Fibroblast of lung (primary cell): Measurements from ENCODE around the gene JDP2. TPM values are rescaled to one million over a fixed set of nuclear protein-coding genes. Genes with fewer than 3 reads are reported as not detected.

Source experiments
- DNase-seq, 2 donors: peaks; one replicate each; pipeline versions ENCODE4 v3.0.0 to v3.0.0-alpha.2; 2010; ENCODE audit warnings: low read depth in 2 of 2
- H2AFZ ChIP-seq: 2 replicates; pipeline ENCODE4 v1.5.1; 2012; ENCODE audit warnings: low read length, control low read depth, inconsistent platforms
- H3K27ac ChIP-seq: 2 replicates; pipeline ENCODE4 v1.5.1; 2011; ENCODE audit warnings: low read length, control low read depth; ENCODE audit not compliant: insufficient read depth
- H3K27me3 ChIP-seq: 2 replicates; pipeline ENCODE4 v1.5.1; 2011; ENCODE audit warnings: mild to moderate bottlenecking, low read length; ENCODE audit not compliant: control insufficient read depth, insufficient read depth
- H3K36me3 ChIP-seq: 2 replicates; pipeline ENCODE4 v1.5.1; 2011; ENCODE audit warnings: low read length; ENCODE audit not compliant: control insufficient read depth, insufficient read depth
- H3K4me1 ChIP-seq: 2 replicates; pipeline ENCODE4 v1.5.1; 2011; ENCODE audit warnings: low read length; ENCODE audit not compliant: control insufficient read depth, insufficient read depth; ENCODE audit errors: extremely low read depth
- H3K4me2 ChIP-seq: 2 replicates; pipeline ENCODE4 v1.5.1; 2011; ENCODE audit warnings: low read length, control low read depth; ENCODE audit not compliant: insufficient read depth; ENCODE audit errors: extremely low read depth
- H3K4me3 ChIP-seq, 4 experiments: fragments of 200-600 bp in 1 of 4; sonication (generic) in 1 of 4; replicated peaks in 1 of 4; 2 replicates each; pipeline ENCODE4 v1.5.1; 2011 to 2016; ENCODE audit warnings: low read length in 4 of 4, low read depth in 3 of 4, mild to moderate bottlenecking in 3 of 4, control low read depth in 2 of 4, inconsistent platforms in 1 of 4, mixed read lengths in 1 of 4; ENCODE audit not compliant: insufficient read depth in 1 of 4; ENCODE audit errors: control extremely low read depth in 1 of 4
- H3K79me2 ChIP-seq: 2 replicates; pipeline ENCODE4 v1.5.1; 2012; ENCODE audit warnings: mild to moderate bottlenecking, low read length, inconsistent platforms; ENCODE audit not compliant: control insufficient read depth, insufficient read depth
- H3K9ac ChIP-seq: 2 replicates; pipeline ENCODE4 v1.5.1; 2011; ENCODE audit warnings: mild to moderate bottlenecking, low read length, control low read depth; ENCODE audit not compliant: insufficient read depth
- H3K9me3 ChIP-seq: 2 replicates; pipeline ENCODE4 v1.5.1; 2012; ENCODE audit warnings: low read depth, low read length; ENCODE audit not compliant: control insufficient read depth, insufficient read depth
- H4K20me1 ChIP-seq: 2 replicates; pipeline ENCODE4 v1.5.1; 2011; ENCODE audit warnings: low read length; ENCODE audit not compliant: control insufficient read depth, insufficient read depth; ENCODE audit errors: extremely low read depth
- EZH2 ChIP-seq: IDR thresholded peaks from 2 replicates; pipeline ENCODE4 v1.5.1; 2012; ENCODE audit warnings: low read length, control low read depth, mild to moderate bottlenecking; ENCODE audit errors: missing control alignments
- polyA plus RNA-seq, 2 donors: library from polyadenylated mRNA; depleted of rRNA in 1 of 2; stranded (reverse) in 1 of 2; unstranded in 1 of 2; fragments of >200 nt; gene quantifications; 2 replicates each; pipeline ENCODE4 v1.2.1, GENCODE V29; 2011 to 2012; ENCODE audit warnings: missing spikeins in 1 of 2
- total RNA-seq: library from RNA; depleted of rRNA; stranded (reverse); fragments of >200 nt; gene quantifications from 2 replicates; pipeline ENCODE4 v1.2.1, GENCODE V29; 2014
- TF ChIP-seq, protein P1 (sequence below), 2 donors: IDR thresholded peaks in 1 of 2; conservative IDR thresholded peaks in 1 of 2; 1 replicate in 1 of 2; 2 replicates in 1 of 2; pipeline ENCODE4 v1.5.1; 2011 to 2012; ENCODE audit warnings: low read length in 2 of 2, control low read depth in 1 of 2, inconsistent platforms in 1 of 2, low read depth in 1 of 2, mild to moderate bottlenecking in 1 of 2

Gene JDP2
- total and polyA plus RNA-seq, 2 donors (not counting 1 experiment from before 2014, with no cell fraction given): 40.8 to 95.3 TPM

DNA sequence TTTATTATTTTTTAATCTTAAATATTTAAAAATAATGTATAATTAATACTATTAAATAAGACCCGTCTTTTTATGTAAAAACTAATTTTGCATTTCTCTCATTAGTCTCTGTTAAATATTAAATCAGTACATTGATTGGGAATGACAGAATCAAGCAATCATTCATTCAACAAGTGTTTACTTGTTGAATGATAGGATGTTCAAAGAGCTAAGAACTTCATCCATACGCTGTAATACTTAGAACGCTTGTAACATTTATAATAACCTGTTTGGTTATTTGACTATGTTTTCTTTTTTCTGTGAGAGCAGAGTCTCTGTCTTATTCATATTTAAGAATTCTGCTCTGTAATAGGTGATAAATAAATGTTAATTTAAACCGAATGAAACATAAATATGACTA, 91.6 kb downstream of the JDP2 start:
- no peak for DNase-seq
- H3K4me2 ChIP-seq: no peak overlapping the region
- no peaks in the 10 kb centered on the region for H3K9me3 ChIP-seq
- no peaks in the 10 kb centered on the region for H3K36me3 ChIP-seq
- H3K4me1 ChIP-seq: no peaks in the 10 kb centered on the region
- H3K79me2 ChIP-seq: no peaks in the 10 kb centered on the region
- H3K27ac ChIP-seq: no peak overlapping the region
- no peak for TF ChIP-seq EZH2
- TF ChIP-seq, protein P1, sequence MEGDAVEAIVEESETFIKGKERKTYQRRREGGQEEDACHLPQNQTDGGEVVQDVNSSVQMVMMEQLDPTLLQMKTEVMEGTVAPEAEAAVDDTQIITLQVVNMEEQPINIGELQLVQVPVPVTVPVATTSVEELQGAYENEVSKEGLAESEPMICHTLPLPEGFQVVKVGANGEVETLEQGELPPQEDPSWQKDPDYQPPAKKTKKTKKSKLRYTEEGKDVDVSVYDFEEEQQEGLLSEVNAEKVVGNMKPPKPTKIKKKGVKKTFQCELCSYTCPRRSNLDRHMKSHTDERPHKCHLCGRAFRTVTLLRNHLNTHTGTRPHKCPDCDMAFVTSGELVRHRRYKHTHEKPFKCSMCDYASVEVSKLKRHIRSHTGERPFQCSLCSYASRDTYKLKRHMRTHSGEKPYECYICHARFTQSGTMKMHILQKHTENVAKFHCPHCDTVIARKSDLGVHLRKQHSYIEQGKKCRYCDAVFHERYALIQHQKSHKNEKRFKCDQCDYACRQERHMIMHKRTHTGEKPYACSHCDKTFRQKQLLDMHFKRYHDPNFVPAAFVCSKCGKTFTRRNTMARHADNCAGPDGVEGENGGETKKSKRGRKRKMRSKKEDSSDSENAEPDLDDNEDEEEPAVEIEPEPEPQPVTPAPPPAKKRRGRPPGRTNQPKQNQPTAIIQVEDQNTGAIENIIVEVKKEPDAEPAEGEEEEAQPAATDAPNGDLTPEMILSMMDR (conservative IDR thresholded peaks at IDR 0.05 in 1 of 2, IDR thresholded peaks at IDR 0.05 in 1 of 2; ENCODE audit: low read depth in 1 of 2, low read length in 2 of 2): no peak
- H2AFZ ChIP-seq: no peak overlapping the region
- H3K27me3 ChIP-seq: peaks cover 2% of the 10 kb centered on the region
- H3K9ac ChIP-seq: no peak overlapping the region
- H3K4me3 ChIP-seq: no peak overlapping the region
- no peaks in the 10 kb centered on the region for H4K20me1 ChIP-seq

DNA sequence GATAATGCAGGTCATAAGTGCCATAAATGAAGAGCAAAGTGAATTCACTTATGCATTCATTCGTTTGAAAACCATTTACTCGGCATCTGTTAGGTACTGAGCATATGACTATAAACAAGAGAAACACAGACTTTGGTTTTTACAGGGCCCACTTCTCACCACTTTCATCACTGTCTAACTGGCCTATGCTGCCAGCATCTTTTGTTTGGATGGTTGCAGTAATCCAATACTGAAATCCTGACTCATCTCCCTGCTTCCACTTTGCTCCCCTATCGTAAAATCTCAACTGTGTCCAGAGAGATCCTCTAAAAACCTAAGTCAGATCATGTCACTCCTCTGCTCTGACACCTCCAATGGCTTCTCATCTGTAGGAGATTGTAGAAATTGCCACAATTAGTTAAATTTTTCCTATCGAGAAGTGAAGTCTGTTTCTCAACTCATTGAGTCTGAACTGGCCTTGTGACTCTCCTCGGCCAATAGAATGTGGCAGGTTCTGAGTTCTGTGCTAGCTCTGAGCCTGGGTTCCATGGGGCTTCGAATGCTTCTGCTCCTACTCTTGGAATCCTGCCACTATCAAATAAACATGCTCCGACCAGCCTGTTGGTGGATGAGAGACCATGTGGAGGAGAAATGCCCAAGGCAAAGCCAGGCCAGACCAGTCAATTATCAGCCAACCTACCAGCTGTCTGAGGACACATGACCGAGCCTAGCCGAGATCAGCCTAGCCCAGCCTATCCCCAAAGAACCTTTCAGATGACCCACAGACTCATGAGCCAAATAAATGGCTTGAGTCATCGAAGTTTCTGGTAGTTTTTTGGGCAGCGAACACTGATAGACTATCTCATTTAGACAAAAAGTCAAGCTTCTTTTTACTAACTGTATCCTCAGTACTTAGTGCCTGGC, 92.3 kb downstream of the JDP2 start:
- Histone ChIP-seq H3K4me3 (no peak overlapping the region), H3K79me2 (no peaks in the 10 kb centered on the region), H3K4me2 (no peak overlapping the region), H3K9me3 (no peaks in the 10 kb centered on the region), H4K20me1 (no peaks in the 10 kb centered on the region), H3K4me1 (no peaks in the 10 kb centered on the region), H3K27me3 (peaks cover 2% of the 10 kb centered on the region), H3K27ac (no peak overlapping the region), H2AFZ (no peak overlapping the region), H3K36me3 (no peaks in the 10 kb centered on the region), H3K9ac (no peak overlapping the region)
- peak in 1 of 2 donors; percentile 79 for DNase-seq
- TF ChIP-seq EZH2: no peak
- TF ChIP-seq, protein P1 (conservative IDR thresholded peaks at IDR 0.05 in 1 of 2, IDR thresholded peaks at IDR 0.05 in 1 of 2; ENCODE audit: low read depth in 1 of 2, low read length in 2 of 2): no peak

DNA sequence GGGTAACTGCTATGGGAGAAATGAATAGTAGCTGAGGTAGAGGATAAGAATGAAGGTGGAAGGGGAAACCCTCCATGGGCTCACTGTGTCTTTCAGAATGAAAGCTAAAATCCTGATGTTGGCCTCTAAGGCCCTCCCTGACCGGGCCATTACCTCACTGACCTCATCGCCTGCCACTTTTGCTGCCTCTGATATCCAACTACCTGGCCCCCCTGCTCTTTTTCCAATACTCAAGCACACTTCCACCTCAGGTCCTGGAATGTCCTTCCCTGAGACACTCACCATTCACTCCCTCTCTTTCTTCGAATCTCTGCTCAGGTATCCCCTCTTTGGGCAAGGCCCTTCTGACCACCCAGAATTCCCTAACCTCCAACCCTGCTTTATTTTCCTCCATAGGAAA, 93.0 kb downstream of the JDP2 start:
- Histone ChIP-seq H3K4me3 (no peak overlapping the region), H3K9me3 (no peaks in the 10 kb centered on the region), H3K36me3 (no peaks in the 10 kb centered on the region), H3K4me2 (no peak overlapping the region), H2AFZ (no peak overlapping the region), H3K27me3 (peaks cover 2% of the 10 kb centered on the region), H4K20me1 (no peaks in the 10 kb centered on the region), H3K79me2 (no peaks in the 10 kb centered on the region), H3K27ac (no peak overlapping the region), H3K4me1 (no peaks in the 10 kb centered on the region), H3K9ac (no peak overlapping the region)
- no peak for DNase-seq
- TF ChIP-seq, protein P1 (conservative IDR thresholded peaks at IDR 0.05 in 1 of 2, IDR thresholded peaks at IDR 0.05 in 1 of 2; ENCODE audit: low read depth in 1 of 2, low read length in 2 of 2): no peak
- TF ChIP-seq EZH2: no peak
